Kidney capillary endothelial cell (primary cell): Measurements from ENCODE around the gene PSMD11.
"Not testable (repeated sequence)": the region's sequence is repeated elsewhere in the genome, so short reads cannot be mapped to it uniquely, and the experiment has no call there.

ENCODE experiments used
- DNase-seq: peaks from one replicate; pipeline ENCODE4 v3.0.0-alpha.2; 2018; ENCODE audit warnings: low spot score

Gene PSMD11

DNA sequence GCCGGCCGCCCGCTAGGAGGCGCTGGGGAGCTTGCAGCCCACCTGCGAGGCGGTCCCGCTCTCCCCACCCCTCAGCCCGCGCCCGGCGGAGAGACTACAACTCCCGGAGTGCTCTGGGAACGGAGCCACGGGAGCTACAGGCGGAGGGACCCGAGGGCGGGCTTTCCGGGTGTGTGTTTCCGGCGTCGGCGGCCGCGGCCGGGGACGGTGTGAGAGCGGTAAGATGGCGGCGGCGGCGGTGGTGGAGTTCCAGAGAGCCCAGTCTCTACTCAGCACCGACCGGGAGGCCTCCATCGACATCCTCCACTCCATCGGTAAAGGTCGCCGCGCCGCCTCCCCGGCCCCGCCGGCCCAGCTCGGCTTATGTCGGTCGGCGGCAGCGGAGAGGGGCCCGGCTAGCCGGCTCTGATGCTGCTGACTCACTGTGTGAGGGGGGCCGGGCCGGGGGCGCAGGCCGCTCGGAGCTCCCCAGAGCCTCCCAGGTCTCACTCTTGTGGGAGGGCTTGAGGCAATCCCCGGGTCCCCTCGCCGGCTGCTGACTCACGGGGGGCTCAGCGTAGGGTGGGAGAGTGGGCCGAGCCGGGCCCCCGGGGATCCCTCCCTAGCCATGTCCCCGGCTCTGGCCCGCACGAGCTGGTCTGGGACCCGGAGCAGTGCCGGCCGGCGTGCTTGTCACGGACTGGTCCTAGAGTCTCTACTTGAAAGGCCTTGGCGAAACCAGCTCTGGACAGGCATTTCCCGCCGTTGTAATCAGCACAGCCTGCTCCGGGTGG, at the start of gene PSMD11:
PSMD11 (plus strand) TSS at position 210 of the 773 bp plus-strand sequence; CDS start at position 224, 14 bp downstream.
- peak; percentile 96 for DNase-seq

DNA sequence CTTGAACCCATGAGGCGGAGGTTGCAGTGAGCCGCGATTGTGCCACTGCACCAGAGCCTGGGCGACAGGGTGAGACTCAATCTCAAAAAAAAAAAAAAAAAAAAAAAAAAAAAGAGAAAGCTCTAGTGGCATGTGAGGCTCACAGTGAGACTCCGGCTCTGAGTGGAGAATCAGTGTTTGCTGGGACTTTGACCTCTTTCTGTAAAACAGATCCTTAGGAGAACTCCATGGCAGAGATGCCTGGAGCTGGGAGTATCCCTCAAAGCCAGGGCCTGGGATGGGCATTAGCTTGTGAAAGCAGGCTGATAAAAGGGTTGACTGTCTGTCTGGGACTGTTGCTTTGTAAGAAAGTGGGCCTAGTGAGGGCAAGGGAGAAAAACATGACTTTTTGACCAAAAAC, 48.0 kb upstream of the PSMD11 start:
- no peak for DNase-seq

DNA sequence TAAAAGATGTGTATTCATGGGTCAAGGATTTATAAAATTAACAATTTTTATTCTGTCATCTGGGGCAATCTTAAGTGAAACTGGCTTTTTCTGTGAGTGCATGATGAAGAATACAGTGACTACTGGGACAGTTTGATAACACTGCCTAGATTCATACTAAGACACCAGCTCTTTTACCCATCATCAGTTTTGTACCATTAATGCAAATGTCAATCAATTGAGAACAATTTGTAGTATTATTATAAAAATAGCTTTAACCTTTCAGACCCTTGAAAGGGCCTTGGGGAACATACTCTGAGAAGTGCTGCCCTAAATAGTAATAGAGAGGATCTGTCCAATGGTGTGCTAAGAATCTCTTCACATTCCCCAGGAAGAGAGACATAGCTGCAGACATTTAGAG, 45.4 kb upstream of the PSMD11 start:
- DNase-seq = no peak

DNA sequence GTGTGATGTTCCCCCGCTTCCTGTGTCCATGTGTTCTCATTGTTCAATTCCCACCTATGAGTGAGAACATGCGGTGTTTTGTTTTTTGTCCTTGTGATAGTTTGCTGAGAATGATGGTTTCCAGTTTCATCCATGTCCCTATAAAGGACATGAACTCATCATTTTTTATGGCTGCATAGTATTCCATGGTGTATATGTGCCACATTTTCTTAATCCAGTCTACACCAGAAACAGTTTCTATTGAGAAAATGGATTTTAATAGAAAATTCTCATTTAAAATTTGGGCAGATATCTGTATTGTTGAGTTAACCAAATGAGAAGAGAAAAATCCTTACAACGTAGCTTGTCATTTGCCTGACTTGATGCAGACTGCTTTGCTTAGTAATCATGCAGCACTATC, 34.2 kb upstream of the PSMD11 start:
- not testable (repeated sequence) for DNase-seq

DNA sequence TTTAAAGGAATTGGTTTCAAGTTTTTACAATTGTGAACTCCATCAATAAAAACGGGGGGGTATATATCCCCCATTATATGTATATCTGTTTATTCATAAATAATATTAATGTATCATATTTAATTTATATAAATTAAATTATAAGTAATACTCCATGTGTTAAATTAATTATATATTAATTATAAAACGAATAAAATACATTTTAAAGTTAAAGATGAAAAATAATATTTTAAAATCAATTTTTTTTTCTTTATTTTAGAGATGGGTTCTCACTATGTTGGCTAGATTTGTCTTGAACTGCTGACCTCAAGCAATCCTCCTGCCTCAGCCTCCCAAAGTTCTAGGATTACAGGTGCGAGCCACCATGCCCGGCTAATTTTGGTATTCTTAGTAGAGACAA, 17.4 kb upstream of the PSMD11 start:
- no peak for DNase-seq

DNA sequence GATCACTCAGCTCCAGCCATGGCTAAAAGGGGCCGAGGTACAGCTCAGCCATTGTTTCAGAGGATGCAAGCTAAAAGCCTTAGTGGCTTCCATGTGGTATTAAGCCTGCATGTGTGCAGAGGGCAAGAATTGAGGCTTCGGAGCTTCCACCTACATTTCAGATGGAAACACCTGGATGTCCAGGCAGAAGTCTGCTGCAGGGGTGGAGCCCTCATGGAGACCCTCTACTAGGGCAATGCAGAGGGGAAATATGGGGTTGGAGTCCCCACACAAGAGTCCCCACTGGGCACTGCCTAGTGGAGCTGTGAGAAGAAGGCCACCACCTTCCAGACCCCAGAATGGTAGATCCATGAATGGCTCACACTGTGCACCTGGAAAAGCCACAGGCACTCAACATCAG, 14.7 kb upstream of the PSMD11 start:
- DNase-seq = no peak

DNA sequence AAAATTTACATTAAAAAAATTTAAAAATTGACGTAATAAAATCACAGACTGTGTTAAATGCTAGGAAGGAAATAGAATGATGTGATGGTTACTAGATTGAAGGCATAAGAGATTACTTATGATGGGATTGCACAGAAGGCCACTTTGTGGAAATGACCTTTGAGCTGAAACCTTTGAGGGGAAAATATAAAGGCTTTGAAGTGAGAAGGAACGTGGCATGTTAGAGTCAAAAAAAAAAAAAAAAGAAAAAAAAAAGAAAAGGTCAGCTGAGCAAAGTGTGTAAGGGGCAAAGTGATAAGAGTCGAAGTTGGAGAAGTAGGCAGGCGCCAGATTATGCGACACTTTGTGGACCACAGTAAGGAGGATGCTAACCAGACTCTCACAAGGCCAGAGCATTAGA, 3.6 kb upstream of the PSMD11 start:
- DNase-seq = no peak

DNA sequence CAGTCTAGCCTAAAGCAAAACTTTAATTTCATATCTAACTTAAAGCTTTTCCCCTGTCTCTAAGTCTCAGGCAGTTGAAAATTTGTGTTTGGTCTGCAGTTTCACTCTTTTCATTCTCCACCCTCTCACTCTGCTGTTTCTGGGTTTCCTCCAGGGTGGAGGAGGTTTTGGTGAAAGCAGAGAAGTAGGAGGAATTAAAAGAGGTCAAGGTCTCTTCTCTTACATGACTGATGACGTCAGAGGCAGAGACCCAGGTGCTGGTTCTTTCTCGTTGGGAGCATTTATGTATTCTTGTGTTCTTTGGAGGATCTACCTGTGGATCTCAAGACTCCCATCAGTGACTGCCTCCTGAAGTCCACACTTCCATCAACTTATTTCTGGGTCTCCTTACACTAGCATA, 2.4 kb upstream of the PSMD11 start:
- DNase-seq = no peak

DNA sequence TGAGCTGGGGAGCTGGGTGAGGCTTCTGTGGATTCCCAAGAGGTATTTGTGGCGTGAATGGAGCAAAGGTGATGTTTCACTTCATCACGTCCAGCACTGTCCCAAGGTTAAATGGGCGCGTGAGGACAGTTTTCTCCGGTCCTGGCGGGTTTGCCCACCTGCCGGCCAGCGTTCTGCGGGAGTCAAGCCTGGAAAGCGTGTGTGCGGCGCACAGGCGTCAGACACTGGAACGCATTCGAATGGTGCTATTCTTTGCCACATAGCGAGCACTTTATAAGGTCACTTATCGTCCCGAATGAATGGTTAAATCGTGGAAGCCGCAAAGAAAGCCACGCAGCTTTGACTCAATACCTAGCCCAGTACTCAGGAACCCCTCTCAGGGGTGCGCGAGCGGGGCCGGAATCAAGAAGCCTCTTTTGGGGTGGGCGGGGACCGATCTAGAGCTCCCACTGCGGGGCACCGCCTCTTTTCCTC, 446 bp upstream of the PSMD11 start:
- no peak for DNase-seq

DNA sequence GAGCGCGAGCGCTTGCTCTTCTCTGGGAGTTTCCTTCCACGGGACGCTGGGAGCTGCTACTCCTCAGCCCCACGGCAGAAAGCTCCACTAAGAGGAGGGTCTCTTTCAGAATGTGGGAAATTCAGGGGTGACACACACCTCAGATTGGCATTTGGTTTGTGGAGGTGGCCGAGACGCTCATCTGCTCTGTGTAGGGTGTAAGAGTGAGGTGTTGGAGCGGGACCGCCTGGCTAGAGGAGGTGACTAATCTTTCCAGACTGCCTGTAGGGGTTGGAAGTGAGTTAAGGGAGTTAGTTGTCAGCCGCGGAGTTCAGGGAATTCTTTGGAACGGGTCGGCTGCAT, 735 bp downstream of the PSMD11 start:
- DNase-seq = peak; percentile 71

DNA sequence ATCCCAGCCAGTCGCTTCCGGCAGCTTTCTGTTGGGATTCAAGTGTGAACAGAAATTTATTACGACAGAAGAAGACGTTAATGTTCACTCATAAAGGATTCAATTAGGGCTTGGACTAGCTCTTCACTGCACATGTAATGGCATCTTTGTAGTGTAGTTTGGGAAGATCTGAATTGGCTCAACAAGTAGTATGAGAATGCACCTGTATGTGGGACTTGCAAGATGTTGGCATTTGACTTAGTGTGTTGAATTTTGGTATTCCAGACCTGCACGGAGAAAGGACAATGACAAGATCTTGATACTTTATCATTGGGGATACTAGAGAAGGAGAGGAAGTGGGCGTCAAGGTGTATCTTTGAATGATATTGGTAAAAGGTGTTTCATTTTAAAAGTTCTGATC, 1.2 kb downstream of the PSMD11 start:
- DNase-seq = no peak

DNA sequence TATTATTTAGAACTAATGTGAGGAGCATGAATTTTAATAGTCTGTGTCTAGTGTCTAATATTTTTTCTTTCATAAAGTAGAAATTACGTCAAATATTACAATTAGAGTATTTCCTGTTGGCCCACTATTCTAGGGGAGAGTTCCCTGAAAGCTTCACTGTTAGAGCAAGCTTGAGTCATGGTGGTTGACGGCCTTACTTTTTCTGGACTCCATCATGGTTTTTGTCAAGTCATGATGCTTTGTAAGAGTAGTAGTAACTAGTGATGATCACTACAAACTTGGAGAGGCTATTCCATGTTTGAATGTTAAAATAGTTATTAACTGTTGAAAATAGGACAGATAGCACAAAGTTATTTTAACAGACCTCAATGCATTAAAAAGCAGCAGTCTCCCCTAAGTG, 1.7 kb downstream of the PSMD11 start:
- peak; percentile 18 for DNase-seq

DNA sequence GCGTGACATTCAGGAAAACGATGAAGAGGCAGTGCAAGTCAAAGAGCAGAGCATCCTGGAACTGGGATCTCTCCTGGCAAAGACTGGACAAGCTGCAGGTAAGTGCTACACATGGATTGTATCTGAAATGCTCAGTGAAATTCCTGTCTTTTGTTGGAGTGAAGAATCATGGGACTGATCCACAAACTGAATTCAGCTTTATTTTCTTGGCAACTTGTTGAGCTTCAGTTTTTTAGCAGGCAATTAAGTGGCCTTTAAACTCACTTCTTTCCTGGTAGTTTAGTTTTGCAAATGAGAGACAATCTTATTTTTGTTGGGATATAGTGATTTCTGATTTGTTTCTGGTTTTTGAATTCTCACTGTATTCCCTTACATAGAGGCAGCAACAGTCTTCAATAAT, 2.6 kb downstream of the PSMD11 start:
- DNase-seq = no peak

DNA sequence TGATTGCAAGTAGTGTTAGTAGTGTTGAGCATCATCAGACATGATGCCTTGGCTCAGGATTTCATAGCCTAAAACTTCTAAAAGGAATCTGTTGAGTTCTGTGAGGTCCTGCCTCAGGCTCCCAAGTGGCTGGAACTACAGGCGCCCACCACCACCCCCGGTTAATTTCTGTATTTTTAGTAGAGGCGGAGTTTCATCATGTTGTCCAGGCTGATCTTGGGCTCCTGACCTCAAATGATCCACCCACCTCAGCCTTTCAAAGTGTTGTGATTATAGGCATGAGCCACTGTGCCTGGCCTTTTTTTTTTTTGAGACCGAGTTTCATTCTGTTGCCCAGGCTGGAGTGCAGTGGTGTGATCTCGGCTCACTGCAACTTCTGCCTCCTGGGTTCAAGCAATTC, 5.7 kb downstream of the PSMD11 start:
- no peak for DNase-seq

DNA sequence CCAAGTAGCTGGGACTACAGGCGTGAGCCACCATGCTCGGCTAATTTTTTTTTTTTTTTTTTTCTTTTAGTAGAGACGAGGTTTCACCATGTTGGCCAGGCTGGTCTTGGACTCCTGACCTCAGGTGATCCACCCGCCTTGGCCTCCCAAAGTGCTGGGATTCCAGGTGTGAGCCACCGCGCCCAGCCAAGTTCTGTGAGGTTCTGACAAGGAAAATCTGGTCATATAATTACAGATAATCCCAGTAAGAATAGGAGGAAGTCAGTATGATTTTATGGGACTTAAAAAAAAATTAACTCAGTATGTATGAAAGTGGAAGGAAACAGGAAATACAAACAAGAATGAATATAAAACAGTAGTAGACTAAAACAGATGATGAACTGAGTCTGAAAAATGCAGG, 6.1 kb downstream of the PSMD11 start:
- DNase-seq = not testable (repeated sequence)

DNA sequence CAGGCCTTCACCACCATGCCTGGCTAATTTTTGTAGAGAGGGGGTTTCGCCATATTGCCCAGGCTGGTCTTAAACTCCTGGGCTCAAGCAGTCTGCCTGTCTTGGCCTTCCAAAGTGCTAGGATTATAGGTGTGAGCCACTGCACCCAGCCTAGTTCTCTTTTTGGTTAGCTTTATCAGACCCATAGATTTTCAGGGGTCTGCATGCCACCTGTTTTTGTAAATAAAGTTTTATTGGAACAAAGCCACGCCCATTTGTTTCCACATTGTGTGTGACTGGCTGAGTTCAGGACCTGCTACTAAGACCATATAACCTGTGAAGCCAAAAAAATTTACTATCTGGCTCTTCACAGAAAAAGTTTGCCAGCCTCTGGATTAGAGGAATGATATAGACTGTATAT, 7.6 kb downstream of the PSMD11 start:
- no peak for DNase-seq

DNA sequence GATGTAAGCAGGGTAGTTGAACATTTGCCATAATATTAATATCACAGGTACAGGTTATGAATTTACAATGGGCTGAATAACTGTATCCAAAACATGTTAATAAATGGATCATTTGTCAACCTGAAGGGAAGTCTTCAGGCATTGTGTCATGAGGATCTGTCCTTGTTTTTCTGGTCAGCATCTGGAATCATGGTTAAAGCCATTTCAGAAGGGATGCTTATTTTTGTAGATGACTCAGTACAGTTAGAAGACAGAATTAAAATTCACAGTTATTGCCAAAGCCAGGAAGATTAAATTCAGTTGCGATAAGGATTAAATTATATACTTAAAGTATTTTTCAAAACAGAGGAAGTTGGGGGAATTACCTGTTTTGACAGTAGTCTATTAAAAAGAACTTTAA, 8.0 kb downstream of the PSMD11 start:
- DNase-seq = no peak

DNA sequence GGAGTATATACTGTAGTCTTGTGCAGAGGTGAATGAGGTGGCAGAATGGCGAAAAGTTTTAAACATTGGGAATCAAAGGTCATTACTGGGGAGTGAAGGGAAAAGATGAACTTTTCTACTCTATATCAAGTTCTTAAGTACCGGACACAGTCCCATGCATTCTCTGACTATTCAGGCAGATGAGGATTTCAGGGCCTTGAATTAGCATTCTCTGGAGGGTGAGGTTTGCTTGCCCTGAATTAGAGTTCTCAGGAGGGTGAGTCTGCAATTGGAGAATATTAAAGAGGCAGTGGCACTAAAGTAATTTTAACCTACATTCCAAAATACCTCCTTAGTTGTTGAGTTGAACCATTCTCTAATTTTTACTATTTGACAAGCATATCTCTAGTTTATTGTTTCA, 9.1 kb downstream of the PSMD11 start:
- no peak for DNase-seq

DNA sequence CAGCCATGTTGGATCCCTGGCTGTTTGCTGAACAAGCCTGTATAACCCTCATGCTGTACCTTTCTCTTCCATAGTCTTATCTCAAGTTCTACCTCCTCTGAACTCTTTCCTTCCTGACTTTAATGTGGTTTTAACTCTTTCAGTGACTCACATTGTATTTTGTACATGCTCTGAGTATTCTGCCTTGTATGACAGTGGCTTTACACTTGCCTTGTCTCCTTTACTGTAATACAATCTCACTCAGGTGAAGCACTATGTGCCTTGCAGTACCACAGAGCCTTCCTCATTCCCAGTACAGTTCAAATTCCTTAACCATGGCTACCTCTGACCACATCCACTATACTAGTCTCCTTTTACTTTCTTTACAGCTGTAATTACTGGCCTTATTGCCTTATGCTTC, 14.1 kb downstream of the PSMD11 start:
- no peak for DNase-seq

DNA sequence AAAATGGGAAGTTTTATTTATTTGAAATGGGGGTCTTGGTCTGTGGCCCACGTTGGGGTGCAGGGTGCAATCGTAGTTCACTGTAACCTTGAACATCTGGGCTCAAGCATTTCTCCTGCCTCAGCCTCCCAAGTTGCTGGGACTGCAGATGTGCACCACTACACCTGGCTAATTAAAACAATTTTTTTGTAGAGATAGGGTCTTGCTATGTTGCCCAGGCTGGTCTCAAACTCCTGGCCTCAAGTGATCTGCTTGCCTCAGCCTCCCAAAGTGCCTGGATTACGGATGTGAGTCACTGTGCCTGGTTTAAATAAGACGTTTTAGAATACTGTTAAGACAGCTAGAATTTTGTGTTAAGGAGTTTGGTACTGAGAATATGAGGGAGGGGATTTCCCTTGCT, 15.7 kb downstream of the PSMD11 start:
- DNase-seq = no peak

DNA sequence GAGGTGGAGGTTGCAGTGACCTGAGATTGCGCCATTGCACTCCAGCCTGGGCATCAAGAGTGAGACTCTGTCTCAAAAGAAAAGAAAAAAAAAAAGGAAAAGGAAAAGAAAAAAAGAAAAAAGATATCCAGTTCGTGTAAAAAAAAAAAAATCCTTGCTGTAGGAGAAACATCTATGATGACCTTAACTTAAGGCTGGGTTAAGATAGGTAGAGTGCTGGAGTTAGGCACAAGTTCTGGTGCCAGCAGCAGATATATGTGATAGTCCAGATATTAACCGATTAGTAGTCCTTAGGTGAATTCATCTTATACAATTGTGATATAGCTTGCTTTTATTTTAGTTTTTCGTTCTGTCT, 17.2 kb downstream of the PSMD11 start:
- no peak for DNase-seq

DNA sequence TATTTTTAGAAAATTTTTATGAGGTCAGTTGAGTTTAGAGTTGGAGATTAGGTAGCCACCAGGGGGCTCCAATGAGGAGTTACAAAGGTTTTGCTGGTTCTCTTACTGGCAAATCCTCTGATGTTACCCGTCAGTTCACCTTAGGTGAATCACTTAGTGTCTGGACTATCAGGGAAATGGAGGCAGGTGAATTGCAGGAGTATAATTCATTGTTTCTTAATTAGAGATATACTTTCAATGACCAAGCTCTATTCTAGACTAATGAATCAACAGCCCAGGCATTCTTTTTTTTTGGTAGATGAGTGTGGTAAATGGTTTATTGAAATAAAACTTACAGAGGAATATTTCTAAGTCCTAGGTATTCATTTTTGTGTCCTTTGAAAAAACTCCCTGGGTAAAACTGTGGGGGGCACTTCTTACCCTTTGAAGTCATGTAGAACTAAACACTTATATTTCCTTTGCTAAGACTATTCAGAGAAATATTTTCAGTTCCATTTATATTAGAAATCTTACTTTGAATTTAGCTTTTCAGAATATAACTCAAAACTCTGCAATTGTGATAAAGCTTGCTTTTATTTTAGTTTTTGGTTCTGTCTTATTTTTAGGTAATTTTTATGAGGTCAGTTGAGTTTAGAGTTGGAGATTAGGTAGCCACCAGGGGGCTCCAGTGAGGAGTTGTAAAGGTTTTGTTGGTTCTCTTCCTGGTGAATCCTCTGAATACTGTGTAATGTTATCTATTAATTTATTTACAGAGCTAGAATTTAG, 17.7 kb downstream of the PSMD11 start:
- DNase-seq = peak; percentile 54

DNA sequence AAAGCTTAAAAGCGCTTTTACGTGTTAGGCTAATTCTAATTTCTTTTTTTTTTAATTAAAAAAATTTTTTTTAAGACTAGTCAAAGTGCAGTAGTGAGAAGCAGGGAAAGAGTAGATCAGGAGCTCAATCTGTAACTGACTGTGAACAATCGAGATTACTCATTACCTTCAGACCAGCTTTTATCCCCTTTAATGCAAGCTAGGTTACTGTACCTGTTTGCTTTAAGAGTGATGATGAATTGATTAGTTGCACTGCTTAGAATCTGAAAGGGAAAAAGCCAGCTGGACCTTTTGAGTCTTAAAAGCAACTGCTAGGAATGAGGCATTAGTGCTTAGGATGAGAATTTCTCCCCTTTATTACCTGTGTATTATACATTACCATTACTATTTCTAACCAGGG, 19.0 kb downstream of the PSMD11 start:
- DNase-seq = no peak

DNA sequence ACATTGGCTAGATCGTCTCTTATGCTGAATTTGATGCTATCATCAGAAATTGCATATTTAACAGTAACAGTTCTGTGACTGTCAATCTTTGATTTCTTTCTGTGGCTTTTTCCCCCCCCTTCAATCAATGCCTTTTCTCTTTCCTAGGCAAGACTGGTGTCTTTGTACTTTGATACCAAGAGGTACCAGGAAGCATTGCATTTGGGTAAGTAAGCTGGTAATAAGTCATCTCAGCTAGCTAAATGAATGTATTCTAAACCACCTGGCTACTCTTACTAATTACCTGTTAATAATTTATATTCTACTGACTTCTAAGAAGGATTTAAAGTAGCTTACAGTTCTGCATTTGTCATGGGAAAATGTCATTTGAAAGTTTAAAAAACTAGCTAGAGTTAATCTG, 20.1 kb downstream of the PSMD11 start:
- DNase-seq = no peak
